CD14-positive monocyte (primary cell): ENCODE measurements around the gene MSI2. TPM values are rescaled to one million over a fixed set of nuclear protein-coding genes. Genes with fewer than 3 reads are reported as not detected.

Experiments
- DNase-seq, 3 donors: peaks; one replicate each; pipeline ENCODE4 v3.0.0-alpha.2; 2011 to 2022
- H2AFZ ChIP-seq: 2 replicates; pipeline ENCODE4 v1.6.0; 2012; ENCODE audit warnings: mild to moderate bottlenecking, low read depth, low read length, inconsistent platforms; ENCODE audit not compliant: insufficient read depth, poor library complexity, severe bottlenecking
- H3K27ac ChIP-seq, 2 donors: 1 replicate in 1 of 2; 2 replicates in 1 of 2; pipeline ENCODE4 v1.5.1; 2012 to 2013; ENCODE audit warnings: low read length in 2 of 2, control low read depth in 1 of 2, inconsistent platforms in 1 of 2, low read depth in 1 of 2, mild to moderate bottlenecking in 1 of 2
- H3K27me3 ChIP-seq, 2 donors: one replicate each; pipeline versions ENCODE4 v1.6.0 to v1.6.1; 2011 to 2013; ENCODE audit warnings: low read length in 2 of 2; ENCODE audit not compliant: control insufficient read depth in 2 of 2, insufficient read depth in 2 of 2
- H3K36me3 ChIP-seq, 2 donors: replicated peaks in 1 of 2; 1 replicate in 1 of 2; 2 replicates in 1 of 2; pipeline versions ENCODE4 v1.5.1 to v1.6.1; 2012 to 2013; ENCODE audit warnings: low read length in 2 of 2, control low read depth in 1 of 2, inconsistent platforms in 1 of 2, mild to moderate bottlenecking in 1 of 2; ENCODE audit not compliant: insufficient read depth in 2 of 2, control insufficient read depth in 1 of 2
- H3K4me1 ChIP-seq, 2 donors: 1 replicate in 1 of 2; 2 replicates in 1 of 2; pipeline versions ENCODE4 v1.5.1 to v1.6.1; 2012 to 2013; ENCODE audit warnings: low read length in 2 of 2, control low read depth in 1 of 2, inconsistent platforms in 1 of 2, mild to moderate bottlenecking in 1 of 2, moderate library complexity in 1 of 2; ENCODE audit not compliant: insufficient read depth in 2 of 2, control insufficient read depth in 1 of 2
- H3K4me2 ChIP-seq: replicated peaks from 2 replicates; pipeline ENCODE3; 2012; ENCODE audit warnings: low read length, moderate library complexity, mild to moderate bottlenecking; ENCODE audit not compliant: poor library complexity, severe bottlenecking; ENCODE audit errors: extremely low read depth
- H3K4me3 ChIP-seq, 3 experiments: fragments of 200-600 bp in 1 of 3; sonication (generic) in 1 of 3; replicated peaks in 1 of 3; 1 replicate in 2 of 3; 2 replicates in 1 of 3; pipeline ENCODE4 v1.5.1; 2011 to 2013; ENCODE audit warnings: low read length in 3 of 3, mild to moderate bottlenecking in 3 of 3, control low read depth in 2 of 3, low read depth in 2 of 3, inconsistent platforms in 1 of 3, moderate library complexity in 1 of 3
- H3K79me2 ChIP-seq: 2 replicates; pipeline ENCODE4 v1.6.0; 2012; ENCODE audit warnings: mild to moderate bottlenecking, control low read depth, inconsistent platforms, low read length, moderate library complexity; ENCODE audit not compliant: insufficient read depth
- H3K9ac ChIP-seq: 2 replicates; pipeline ENCODE4 v1.6.0; 2017; ENCODE audit warnings: low read length, mild to moderate bottlenecking; ENCODE audit not compliant: insufficient read depth, poor library complexity, severe bottlenecking
- H3K9me3 ChIP-seq, 2 donors: replicated peaks in 1 of 2; 1 replicate in 1 of 2; 2 replicates in 1 of 2; pipeline versions ENCODE4 v1.5.1 to v1.6.1; 2012 to 2013; ENCODE audit warnings: low read length in 2 of 2, control low read depth in 1 of 2; ENCODE audit not compliant: control insufficient read depth in 1 of 2, insufficient read depth in 1 of 2
- H4K20me1 ChIP-seq: 2 replicates; pipeline ENCODE4 v1.6.0; 2012; ENCODE audit warnings: mild to moderate bottlenecking, low read length, control low read depth, moderate library complexity; ENCODE audit not compliant: insufficient read depth
- H3K27ac Mint-ChIP-seq, 7 donors: one replicate each; pipeline ENCODE4 v1.8.0; 2020; ENCODE audit warnings: mild to moderate bottlenecking in 7 of 7, mixed read lengths in 7 of 7, moderate library complexity in 6 of 7, inconsistent platforms in 2 of 7
- H3K27me3 Mint-ChIP-seq, 3 donors: one replicate each; pipeline ENCODE4 v1.8.0; 2021 to 2022; ENCODE audit warnings: low read depth in 3 of 3, mild to moderate bottlenecking in 3 of 3, mixed read lengths in 3 of 3, moderate library complexity in 3 of 3, inconsistent platforms in 1 of 3
- H3K36me3 Mint-ChIP-seq, 2 donors: one replicate each; pipeline ENCODE4 v1.8.0; 2020; ENCODE audit warnings: mixed read lengths in 2 of 2, inconsistent platforms in 1 of 2, mild to moderate bottlenecking in 1 of 2
- H3K4me1 Mint-ChIP-seq: one replicate; pipeline ENCODE4 v1.8.0; 2020; ENCODE audit warnings: mild to moderate bottlenecking, mixed read lengths
- H3K4me3 Mint-ChIP-seq, 2 donors: one replicate each; pipeline ENCODE4 v1.8.0; 2020; ENCODE audit warnings: mild to moderate bottlenecking in 2 of 2, mixed read lengths in 2 of 2, moderate library complexity in 1 of 2
- H3K9me3 Mint-ChIP-seq, 7 donors: one replicate each; pipeline ENCODE4 v1.8.0; 2020 to 2022; ENCODE audit warnings: mixed read lengths in 7 of 7, mild to moderate bottlenecking in 6 of 7, moderate library complexity in 6 of 7, inconsistent platforms in 2 of 7
- CTCF ChIP-seq: fragments of 200-600 bp; IDR thresholded peaks from one replicate; pipeline ENCODE4 v1.8.0; 2022; ENCODE audit warnings: antibody characterized with exemption, mild to moderate bottlenecking
- WGBS: methylation state at CpG from one replicate; pipeline ENCODE4 v1.1.5; 2013; ENCODE audit warnings: missing lambda C conversion rate; ENCODE audit not compliant: insufficient coverage; 5-methylcytosine and 5-hydroxymethylcytosine counted together
- intact Hi-C, 2 donors: fragments of 100-400 bp; cut with micrococcal nuclease; formaldehyde crosslinking; loops; one replicate each; pipeline versions ENCODE4 v1.15.0 to v1.15.1; 2023
- polyA plus RNA-seq, 3 donors: library from polyadenylated mRNA; depleted of rRNA in 1 of 3; unstranded in 2 of 3; stranded (reverse) in 1 of 3; fragments of 300-500 nt in 2 of 3; fragments of >200 nt in 1 of 3; fragmentation: Illumina TruSeq in 2 of 3; gene quantifications; 1 replicate in 2 of 3; 2 replicates in 1 of 3; pipeline ENCODE4 v1.2.3, GENCODE V29; 2012 to 2021

MSI2 gene
- polyA plus RNA-seq, 3 donors = 0.20 to 6.6 (median 0.37) TPM

- no peak overlapping the region for H3K9ac ChIP-seq
These were observed 101.6 kb downstream of the MSI2 start for GRCh38 chr17:57357830-57358430.

DNA sequence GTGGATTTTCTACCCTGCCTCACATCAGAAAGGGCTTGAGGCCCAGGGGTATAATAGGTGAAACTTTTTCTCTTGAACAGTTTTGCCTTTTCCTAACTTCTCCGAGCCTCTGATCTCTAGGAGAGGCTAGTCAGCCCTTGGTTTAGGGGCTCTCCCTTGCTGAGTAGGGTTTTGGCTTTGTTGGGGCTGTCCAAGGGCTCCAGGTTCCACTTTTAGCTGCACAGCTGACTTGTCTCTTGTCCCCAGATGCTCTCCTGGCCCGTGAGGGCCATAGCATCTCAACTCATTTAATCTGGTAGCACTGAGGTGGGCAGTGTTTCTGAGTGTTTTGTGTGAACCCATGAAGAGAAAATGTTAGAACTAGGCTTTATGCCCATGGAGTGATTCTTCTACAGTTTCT is 103.9 kb downstream of the MSI2 start:
- TF ChIP-seq CTCF = no peak
- H2AFZ ChIP-seq = no peak overlapping the region
- no CpG with 5 or more reads among the region's 2 CpGs for WGBS
- no peak overlapping the region for H3K9ac ChIP-seq
- H3K4me3 ChIP-seq = no peak overlapping the region
- no peaks in the 10 kb centered on the region for H3K27me3 ChIP-seq
- no peak for DNase-seq
- H3K4me1 ChIP-seq = peaks cover 4 to 14% of the 10 kb centered on the region in 2 donors
- Mint-ChIP-seq H3K27me3 (peaks cover 5 to 15% (median 6%) of the 10 kb centered on the region in 3 donors), H3K4me1 (peaks cover 26% of the 10 kb centered on the region), H3K4me3 (no peak overlapping the region), H3K27ac (no peak overlapping the region), H3K36me3 (no peaks in the 10 kb centered on the region), H3K9me3 (no peaks in the 10 kb centered on the region)
- intact Hi-C loops = no loop called here
- no peaks in the 10 kb centered on the region for H3K79me2 ChIP-seq
- H3K27ac ChIP-seq = no peak overlapping the region
- no peaks in the 10 kb centered on the region for H3K36me3 ChIP-seq
- H3K4me2 ChIP-seq = no peak overlapping the region
- no peaks in the 10 kb centered on the region for H3K9me3 ChIP-seq
- no peaks in the 10 kb centered on the region for H4K20me1 ChIP-seq

More at GRCh38 chr17:57357830-57358430, 101.6 kb downstream of the MSI2 start:
- H3K4me1 ChIP-seq = peaks cover 4 to 10% of the 10 kb centered on the region in 2 donors
- H3K9me3 Mint-ChIP-seq = no peaks in the 10 kb centered on the region
- H3K4me3 ChIP-seq = no peak overlapping the region
- H3K79me2 ChIP-seq = no peaks in the 10 kb centered on the region
- H3K27me3 ChIP-seq = no peaks in the 10 kb centered on the region
- no peak overlapping the region for H3K4me3 Mint-ChIP-seq
- H3K9me3 ChIP-seq = no peaks in the 10 kb centered on the region
- no peak for DNase-seq
- H3K27me3 Mint-ChIP-seq = peaks cover 6 to 19% (median 8%) of the 10 kb centered on the region in 3 donors
- no peak overlapping the region for H3K4me2 ChIP-seq
- peaks cover 23% of the 10 kb centered on the region for H3K4me1 Mint-ChIP-seq
- H2AFZ ChIP-seq = no peak overlapping the region
- no peaks in the 10 kb centered on the region for H3K36me3 Mint-ChIP-seq
- TF ChIP-seq CTCF = no peak
- intact Hi-C loops = no loop called here
- no peaks in the 10 kb centered on the region for H4K20me1 ChIP-seq
- no peaks in the 10 kb centered on the region for H3K36me3 ChIP-seq
- no peak overlapping the region for H3K27ac Mint-ChIP-seq
- 42% methylated on average over 3 of the region's 3 CpGs for WGBS
- no peak overlapping the region for H3K27ac ChIP-seq
